Measurements from ENCODE around the gene STPG2. TPM values are rescaled to one million over a fixed set of nuclear protein-coding genes. Genes with fewer than 3 reads are reported as not detected.

STPG2 gene
- total RNA-seq (2014; rRNA removed; shearing (Covaris generic); ENCODE audit: low replicate concordance), result 0.56 TPM in 1 of 2 replicates, not detected in the other

- no peaks in the 10 kb centered on the region for H3K27me3 ChIP-seq (ENCODE audit: low read length)
- DNase-seq, result peak; percentile 99
- H3K79me2 ChIP-seq (ENCODE audit: low read length), result no peaks in the 10 kb centered on the region
- no peaks in the 10 kb centered on the region for H3K36me3 ChIP-seq (ENCODE audit: insufficient read depth, low read length)
- no peaks in the 10 kb centered on the region for H4K20me1 ChIP-seq (ENCODE audit: insufficient read depth, low read depth, low read length)
- peak within 1 kb of the TSS; percentile 89 for H3K27ac ChIP-seq (ENCODE audit: low read length)
- H3K4me2 ChIP-seq (ENCODE audit: low read depth, low read length, poor library complexity, severe bottlenecking), result peak within 1 kb of the TSS; percentile 85
- H3K9me3 ChIP-seq (ENCODE audit: low read length), result no peaks in the 10 kb centered on the region
- H3K9me2 ChIP-seq (replicated peaks; ENCODE audit: insufficient read depth, low read length), result no peaks in the 10 kb centered on the region
- H3K9ac ChIP-seq (ENCODE audit: low read length), result peak within 1 kb of the TSS; percentile 76
- peaks cover 21% of the 10 kb centered on the region for H3K4me1 ChIP-seq (ENCODE audit: low read length)
- peak within 1 kb of the TSS; percentile 86 for H2AFZ ChIP-seq (ENCODE audit: low read length)
- peak within 1 kb of the TSS; percentile 85 for H3K4me3 ChIP-seq (ENCODE audit: low read length)
These were observed at the start of gene STPG2 for GRCh38 chr4:98143001-98143899. Gene STPG2, minus strand, starts transcription at chr4:98143476.

- no peak overlapping the region for H3K4me3 ChIP-seq (ENCODE audit: low read length)
- no peaks in the 10 kb centered on the region for H3K27me3 ChIP-seq (ENCODE audit: low read length)
- no peaks in the 10 kb centered on the region for H3K36me3 ChIP-seq (ENCODE audit: insufficient read depth, low read length)
- no peaks in the 10 kb centered on the region for H4K20me1 ChIP-seq (ENCODE audit: insufficient read depth, low read depth, low read length)
- DNase-seq, result no peak
- H3K79me2 ChIP-seq (ENCODE audit: low read length), result no peaks in the 10 kb centered on the region
- no peaks in the 10 kb centered on the region for H3K4me1 ChIP-seq (ENCODE audit: low read length)
- no peak overlapping the region for H3K4me2 ChIP-seq (ENCODE audit: low read depth, low read length, poor library complexity, severe bottlenecking)
- no peak overlapping the region for H3K27ac ChIP-seq (ENCODE audit: low read length)
- H2AFZ ChIP-seq (ENCODE audit: low read length), result no peak overlapping the region
- no peak overlapping the region for H3K9ac ChIP-seq (ENCODE audit: low read length)
- H3K9me3 ChIP-seq (ENCODE audit: low read length), result no peaks in the 10 kb centered on the region
- no peaks in the 10 kb centered on the region for H3K9me2 ChIP-seq (replicated peaks; ENCODE audit: insufficient read depth, low read length)
These were observed 42.0 kb upstream of the STPG2 start for GRCh38 chr4:98185279-98185678.

GRCh38 chr4:98181809-98182208 lies 38.5 kb upstream of the STPG2 start:
- no peaks in the 10 kb centered on the region for H3K27me3 ChIP-seq (ENCODE audit: low read length)
- H3K79me2 ChIP-seq (ENCODE audit: low read length), result no peaks in the 10 kb centered on the region
- H4K20me1 ChIP-seq (ENCODE audit: insufficient read depth, low read depth, low read length), result no peaks in the 10 kb centered on the region
- no peak overlapping the region for H3K4me2 ChIP-seq (ENCODE audit: low read depth, low read length, poor library complexity, severe bottlenecking)
- no peak overlapping the region for H3K27ac ChIP-seq (ENCODE audit: low read length)
- no peaks in the 10 kb centered on the region for H3K4me1 ChIP-seq (ENCODE audit: low read length)
- no peaks in the 10 kb centered on the region for H3K36me3 ChIP-seq (ENCODE audit: insufficient read depth, low read length)
- no peak overlapping the region for H2AFZ ChIP-seq (ENCODE audit: low read length)
- no peaks in the 10 kb centered on the region for H3K9me3 ChIP-seq (ENCODE audit: low read length)
- H3K4me3 ChIP-seq (ENCODE audit: low read length), result no peak overlapping the region
- DNase-seq, result no peak
- H3K9ac ChIP-seq (ENCODE audit: low read length), result no peak overlapping the region
- no peaks in the 10 kb centered on the region for H3K9me2 ChIP-seq (replicated peaks; ENCODE audit: insufficient read depth, low read length)

GRCh38 chr4:98179951-98180350 lies 36.7 kb upstream of the STPG2 start:
- H3K4me1 ChIP-seq (ENCODE audit: low read length), result no peaks in the 10 kb centered on the region
- no peaks in the 10 kb centered on the region for H3K79me2 ChIP-seq (ENCODE audit: low read length)
- H3K4me3 ChIP-seq (ENCODE audit: low read length), result no peak overlapping the region
- no peak overlapping the region for H3K4me2 ChIP-seq (ENCODE audit: low read depth, low read length, poor library complexity, severe bottlenecking)
- no peaks in the 10 kb centered on the region for H3K9me3 ChIP-seq (ENCODE audit: low read length)
- no peak overlapping the region for H3K9ac ChIP-seq (ENCODE audit: low read length)
- H3K27me3 ChIP-seq (ENCODE audit: low read length), result no peaks in the 10 kb centered on the region
- no peaks in the 10 kb centered on the region for H3K36me3 ChIP-seq (ENCODE audit: insufficient read depth, low read length)
- H2AFZ ChIP-seq (ENCODE audit: low read length), result no peak overlapping the region
- no peaks in the 10 kb centered on the region for H3K9me2 ChIP-seq (replicated peaks; ENCODE audit: insufficient read depth, low read length)
- no peak overlapping the region for H3K27ac ChIP-seq (ENCODE audit: low read length)
- no peaks in the 10 kb centered on the region for H4K20me1 ChIP-seq (ENCODE audit: insufficient read depth, low read depth, low read length)
- DNase-seq, result no peak

GRCh38 chr4:98176531-98176930 lies 33.3 kb upstream of the STPG2 start:
- H2AFZ ChIP-seq (ENCODE audit: low read length), result no peak overlapping the region
- no peaks in the 10 kb centered on the region for H3K4me1 ChIP-seq (ENCODE audit: low read length)
- H3K9me3 ChIP-seq (ENCODE audit: low read length), result no peaks in the 10 kb centered on the region
- H3K9me2 ChIP-seq (replicated peaks; ENCODE audit: insufficient read depth, low read length), result no peaks in the 10 kb centered on the region
- no peaks in the 10 kb centered on the region for H4K20me1 ChIP-seq (ENCODE audit: insufficient read depth, low read depth, low read length)
- no peak overlapping the region for H3K27ac ChIP-seq (ENCODE audit: low read length)
- no peaks in the 10 kb centered on the region for H3K36me3 ChIP-seq (ENCODE audit: insufficient read depth, low read length)
- no peak overlapping the region for H3K4me3 ChIP-seq (ENCODE audit: low read length)
- H3K4me2 ChIP-seq (ENCODE audit: low read depth, low read length, poor library complexity, severe bottlenecking), result no peak overlapping the region
- no peaks in the 10 kb centered on the region for H3K79me2 ChIP-seq (ENCODE audit: low read length)
- DNase-seq, result no peak
- H3K9ac ChIP-seq (ENCODE audit: low read length), result no peak overlapping the region
- H3K27me3 ChIP-seq (ENCODE audit: low read length), result no peaks in the 10 kb centered on the region

- Histone ChIP-seq H3K79me2 (ENCODE audit: low read length) (no peaks in the 10 kb centered on the region), H3K4me2 (ENCODE audit: low read depth, low read length, poor library complexity, severe bottlenecking) (no peak overlapping the region), H3K9me3 (ENCODE audit: low read length) (no peaks in the 10 kb centered on the region), H3K36me3 (ENCODE audit: insufficient read depth, low read length) (no peaks in the 10 kb centered on the region), H3K4me1 (ENCODE audit: low read length) (no peaks in the 10 kb centered on the region), H3K27ac (ENCODE audit: low read length) (no peak overlapping the region), H3K9ac (ENCODE audit: low read length) (no peak overlapping the region), H3K4me3 (ENCODE audit: low read length) (no peak overlapping the region), H4K20me1 (ENCODE audit: insufficient read depth, low read depth, low read length) (no peaks in the 10 kb centered on the region), H3K27me3 (ENCODE audit: low read length) (no peaks in the 10 kb centered on the region), H2AFZ (ENCODE audit: low read length) (no peak overlapping the region), H3K9me2 (replicated peaks; ENCODE audit: insufficient read depth, low read length) (no peaks in the 10 kb centered on the region)
- no peak for DNase-seq
These were observed 26.8 kb upstream of the STPG2 start for GRCh38 chr4:98170035-98170434.

- no peak for DNase-seq
- Histone ChIP-seq H3K4me2 (ENCODE audit: low read depth, low read length, poor library complexity, severe bottlenecking) (no peak overlapping the region), H3K27ac (ENCODE audit: low read length) (no peak overlapping the region), H3K79me2 (ENCODE audit: low read length) (no peaks in the 10 kb centered on the region), H3K9me3 (ENCODE audit: low read length) (no peaks in the 10 kb centered on the region), H3K9me2 (replicated peaks; ENCODE audit: insufficient read depth, low read length) (no peaks in the 10 kb centered on the region), H2AFZ (ENCODE audit: low read length) (no peak overlapping the region), H3K36me3 (ENCODE audit: insufficient read depth, low read length) (no peaks in the 10 kb centered on the region), H3K4me3 (ENCODE audit: low read length) (no peak overlapping the region), H3K9ac (ENCODE audit: low read length) (no peak overlapping the region), H4K20me1 (ENCODE audit: insufficient read depth, low read depth, low read length) (no peaks in the 10 kb centered on the region), H3K4me1 (ENCODE audit: low read length) (no peaks in the 10 kb centered on the region), H3K27me3 (ENCODE audit: low read length) (no peaks in the 10 kb centered on the region)
These were observed 23.4 kb upstream of the STPG2 start for GRCh38 chr4:98166731-98167041.

- Histone ChIP-seq H3K9ac (ENCODE audit: low read length) (no peak overlapping the region), H3K27ac (ENCODE audit: low read length) (no peak overlapping the region), H3K4me1 (ENCODE audit: low read length) (no peaks in the 10 kb centered on the region), H3K79me2 (ENCODE audit: low read length) (no peaks in the 10 kb centered on the region), H4K20me1 (ENCODE audit: insufficient read depth, low read depth, low read length) (no peaks in the 10 kb centered on the region), H3K9me2 (replicated peaks; ENCODE audit: insufficient read depth, low read length) (no peaks in the 10 kb centered on the region), H3K27me3 (ENCODE audit: low read length) (no peaks in the 10 kb centered on the region), H2AFZ (ENCODE audit: low read length) (no peak overlapping the region), H3K4me2 (ENCODE audit: low read depth, low read length, poor library complexity, severe bottlenecking) (no peak overlapping the region), H3K9me3 (ENCODE audit: low read length) (no peaks in the 10 kb centered on the region), H3K4me3 (ENCODE audit: low read length) (no peak overlapping the region), H3K36me3 (ENCODE audit: insufficient read depth, low read length) (no peaks in the 10 kb centered on the region)
- DNase-seq, result no peak
These were observed 22.9 kb upstream of the STPG2 start for GRCh38 chr4:98166025-98166730.

Data from Karpas-422 (cell line).